MCF 10A (cell line): ENCODE measurements around the gene IL16. TPM values are rescaled to one million over a fixed set of nuclear protein-coding genes. Genes with fewer than 3 reads are reported as not detected.
A peak's percentile ranks its signal among the peaks of the same experiment; 100 is the strongest.

ENCODE experiments used
- BruUV-seq: library from RNA; stranded (reverse); fragments of 400-500 nt; replicated peaks from 2 replicates; lab custom pipeline; 2021; lab: Mats Ljungman, UMichigan
- CTCF ChIA-PET: fragments of 300-600 bp; sonication (Branson Sonifier 250); formaldehyde crosslinking; extraction: SDS; loops from one replicate; lab custom pipeline; 2021; ENCODE audit warnings: antibody characterized with exemption, inconsistent platforms; lab: Yijun Ruan, JAX
- POLR2A ChIA-PET: fragments of 300-600, 350-650 bp; sonication (Branson Sonifier 250); formaldehyde crosslinking; extraction: SDS; loops from one replicate; lab custom pipeline; 2020; ENCODE audit warnings: antibody characterized with exemption, inconsistent platforms; lab: Yijun Ruan, JAX
- DNase-seq: peaks from one replicate; pipeline ENCODE4 v3.0.0-alpha.2; 2018; ENCODE audit not compliant: unreplicated experiment
- H3K27ac Mint-ChIP-seq: one replicate; pipeline ENCODE4 v1.8.0; 2022; ENCODE audit warnings: mild to moderate bottlenecking, low read depth, mixed read lengths; ENCODE audit not compliant: unreplicated experiment
- H3K27me3 Mint-ChIP-seq: one replicate; pipeline ENCODE4 v1.8.0; 2022; ENCODE audit warnings: mixed read lengths; ENCODE audit not compliant: insufficient read depth, unreplicated experiment
- H3K36me3 Mint-ChIP-seq: one replicate; pipeline ENCODE4 v1.8.0; 2022; ENCODE audit warnings: mild to moderate bottlenecking, moderate library complexity, mixed read lengths; ENCODE audit not compliant: insufficient read depth, unreplicated experiment
- H3K4me1 Mint-ChIP-seq: one replicate; pipeline ENCODE4 v1.8.0; 2022; ENCODE audit warnings: mixed read lengths; ENCODE audit not compliant: insufficient read depth, unreplicated experiment
- H3K4me3 Mint-ChIP-seq: one replicate; pipeline ENCODE4 v1.8.0; 2022; ENCODE audit warnings: mild to moderate bottlenecking, moderate library complexity, mixed read lengths; ENCODE audit not compliant: unreplicated experiment
- H3K9me3 Mint-ChIP-seq: one replicate; pipeline ENCODE4 v1.8.0; 2022; ENCODE audit warnings: mixed read lengths; ENCODE audit not compliant: unreplicated experiment
- intact Hi-C: fragments of 100-400 bp; cut with micrococcal nuclease; formaldehyde crosslinking; loops from 2 replicates; pipeline ENCODE4 v1.14.1; 2022
- total RNA-seq: library from RNA; stranded (reverse); gene quantifications from 2 replicates; pipeline ENCODE4 v1.2.3, GENCODE V29; 2022
- TF ChIP-seq, protein P1 (sequence below): fragments of 200-600 bp; IDR thresholded peaks from one replicate; pipeline ENCODE4 v1.8.0; 2022; ENCODE audit warnings: antibody characterized with exemption, mild to moderate bottlenecking; ENCODE audit not compliant: unreplicated experiment

Gene IL16
- total RNA-seq, 1 experiment from 2014 or later: 0.72 TPM

DNA sequence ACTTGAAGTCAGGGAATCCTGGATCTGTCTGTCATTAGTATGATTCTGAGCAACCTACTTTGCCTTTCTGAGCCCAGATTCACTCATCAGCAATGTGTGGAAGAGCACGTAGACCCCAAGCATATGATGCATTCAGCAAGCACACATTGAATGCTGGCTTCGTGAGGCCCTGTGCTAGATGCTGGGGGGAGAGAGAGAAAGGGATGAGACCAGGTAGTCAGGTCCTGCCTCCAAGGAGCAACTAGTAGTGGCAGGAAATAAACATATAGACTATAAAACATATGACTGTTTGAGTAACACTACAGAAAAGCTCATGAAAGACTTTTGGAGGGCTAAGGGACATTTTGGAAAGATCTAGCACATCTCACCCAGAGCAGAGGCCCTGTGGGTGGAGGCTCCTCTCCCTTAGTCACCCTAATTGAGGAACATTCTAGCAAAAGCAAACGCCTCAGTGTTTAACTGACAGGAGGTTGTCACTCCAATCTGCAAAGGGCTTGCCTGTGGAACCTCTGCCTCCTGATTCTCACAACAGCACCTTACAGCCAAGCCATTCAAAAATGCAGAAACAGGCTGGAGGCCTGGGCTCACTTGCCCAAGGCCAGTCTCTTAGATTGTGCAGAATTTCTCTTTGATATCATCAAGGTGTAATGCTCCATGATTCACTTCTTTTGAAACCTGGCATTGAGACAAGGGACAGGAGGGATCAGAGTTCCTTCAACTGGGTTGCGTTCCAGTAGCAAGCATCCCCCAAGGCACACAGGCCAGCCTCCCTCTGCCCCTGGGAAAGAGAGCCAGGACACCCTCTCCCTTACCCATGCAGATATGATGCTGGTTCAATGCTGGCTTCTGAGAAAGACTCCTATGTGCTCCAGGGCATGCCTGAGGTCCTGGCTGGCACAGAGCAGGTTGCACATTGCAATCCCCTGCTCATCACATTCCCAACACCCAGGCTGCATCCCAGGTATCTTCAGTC lies 101.2 kb downstream of the IL16 start:
- Mint-ChIP-seq H3K9me3 (no peaks in the 10 kb centered on the region), H3K4me3 (peak overlapping the region; percentile 46), H3K27ac (peak overlapping the region; percentile 95), H3K27me3 (no peaks in the 10 kb centered on the region), H3K36me3 (no peaks in the 10 kb centered on the region), H3K4me1 (peaks cover 22% of the 10 kb centered on the region)
- intact Hi-C loops: loop anchor here (1.0 kb wide), 2 partner anchors 26 to 40 kb away; partner anchors contain the start of gene STARD5
- ChIA-PET POLR2A (interaction anchor here (0.6 to 1.8 kb wide), 7 partner anchors 13 to 183 kb away, joined by 3 to 8 read pairs (median 4); partner anchors contain the start of gene STARD5), CTCF (interaction anchor here (1.1 to 1.6 kb wide), 2 partner anchors 32 to 104 kb away, joined by 4 to 5 read pairs; no protein-coding TSS in a partner anchor)
- BruUV-seq: no TSS peak
- TF ChIP-seq, protein P1, sequence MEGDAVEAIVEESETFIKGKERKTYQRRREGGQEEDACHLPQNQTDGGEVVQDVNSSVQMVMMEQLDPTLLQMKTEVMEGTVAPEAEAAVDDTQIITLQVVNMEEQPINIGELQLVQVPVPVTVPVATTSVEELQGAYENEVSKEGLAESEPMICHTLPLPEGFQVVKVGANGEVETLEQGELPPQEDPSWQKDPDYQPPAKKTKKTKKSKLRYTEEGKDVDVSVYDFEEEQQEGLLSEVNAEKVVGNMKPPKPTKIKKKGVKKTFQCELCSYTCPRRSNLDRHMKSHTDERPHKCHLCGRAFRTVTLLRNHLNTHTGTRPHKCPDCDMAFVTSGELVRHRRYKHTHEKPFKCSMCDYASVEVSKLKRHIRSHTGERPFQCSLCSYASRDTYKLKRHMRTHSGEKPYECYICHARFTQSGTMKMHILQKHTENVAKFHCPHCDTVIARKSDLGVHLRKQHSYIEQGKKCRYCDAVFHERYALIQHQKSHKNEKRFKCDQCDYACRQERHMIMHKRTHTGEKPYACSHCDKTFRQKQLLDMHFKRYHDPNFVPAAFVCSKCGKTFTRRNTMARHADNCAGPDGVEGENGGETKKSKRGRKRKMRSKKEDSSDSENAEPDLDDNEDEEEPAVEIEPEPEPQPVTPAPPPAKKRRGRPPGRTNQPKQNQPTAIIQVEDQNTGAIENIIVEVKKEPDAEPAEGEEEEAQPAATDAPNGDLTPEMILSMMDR: no peak
- DNase-seq: peak; percentile 52

DNA sequence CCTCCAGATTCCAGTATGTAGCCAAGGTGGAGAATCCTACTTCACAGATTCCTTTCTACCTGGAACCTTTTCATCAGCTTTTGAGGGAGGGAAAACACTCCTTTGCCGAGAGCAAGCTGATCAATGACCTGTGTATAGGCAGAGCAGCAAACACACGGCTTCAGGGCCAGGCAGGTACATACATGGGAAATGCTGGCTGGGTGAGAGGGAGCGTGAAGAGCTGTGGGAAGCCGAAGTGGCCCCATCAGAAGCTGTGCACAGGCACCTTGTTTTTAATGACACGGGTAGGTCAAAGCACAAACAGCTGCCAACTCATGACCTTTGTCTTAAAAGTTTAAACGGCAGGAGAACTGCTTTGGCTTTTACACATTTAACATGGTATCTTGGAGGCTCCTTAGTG lies 101.9 kb downstream of the IL16 start:
- no TSS peak for BruUV-seq
- H3K4me3 Mint-ChIP-seq: no peak overlapping the region
- peaks cover 22% of the 10 kb centered on the region for H3K4me1 Mint-ChIP-seq
- DNase-seq: no peak
- CTCF ChIA-PET: interaction anchor here (0.7 to 1.6 kb wide), 4 partner anchors 23 to 103 kb away, joined by 3 to 5 read pairs (median 4); no protein-coding TSS in a partner anchor
- POLR2A ChIA-PET: interaction anchor here (0.9 to 1.3 kb wide), 3 partner anchors 12 to 25 kb away, joined by 3 to 4 read pairs (median 4); partner anchors contain the start of gene STARD5
- no peaks in the 10 kb centered on the region for H3K9me3 Mint-ChIP-seq
- H3K27me3 Mint-ChIP-seq: no peaks in the 10 kb centered on the region
- H3K36me3 Mint-ChIP-seq: no peaks in the 10 kb centered on the region
- TF ChIP-seq, protein P1: no peak
- no peak overlapping the region for H3K27ac Mint-ChIP-seq
- intact Hi-C loops: no loop called here

DNA sequence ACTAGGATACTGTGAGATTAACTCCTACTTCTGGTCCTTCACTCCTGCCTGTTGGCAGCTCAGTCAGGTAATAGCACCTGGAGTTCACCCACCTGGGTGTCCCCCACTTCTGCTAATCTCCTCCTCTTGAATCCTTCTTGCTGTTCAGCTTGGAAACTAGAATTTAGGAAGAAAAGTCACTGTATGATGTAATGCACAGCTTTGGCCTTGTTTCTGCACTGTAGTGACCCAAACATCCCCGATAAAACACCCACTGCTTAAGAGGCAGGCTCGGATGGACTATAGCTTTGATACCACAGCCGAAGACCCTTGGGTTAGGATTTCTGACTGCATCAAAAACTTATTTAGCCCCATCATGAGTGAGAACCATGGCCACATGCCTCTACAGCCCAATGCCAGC lies 102.5 kb downstream of the IL16 start:
- H3K4me1 Mint-ChIP-seq: peaks cover 23% of the 10 kb centered on the region
- ChIA-PET POLR2A (interaction anchor here (0.9 to 1.3 kb wide), 3 partner anchors 11 to 25 kb away, joined by 3 to 4 read pairs (median 4); partner anchors contain the start of gene STARD5), CTCF (interaction anchor here (0.7 to 1.6 kb wide), 5 partner anchors 24 to 103 kb away, joined by 3 to 5 read pairs (median 4); no protein-coding TSS in a partner anchor)
- no peak overlapping the region for H3K27ac Mint-ChIP-seq
- no TSS peak for BruUV-seq
- H3K9me3 Mint-ChIP-seq: no peaks in the 10 kb centered on the region
- H3K36me3 Mint-ChIP-seq: no peaks in the 10 kb centered on the region
- TF ChIP-seq, protein P1: no peak
- intact Hi-C loops: no loop called here
- no peak for DNase-seq
- no peak overlapping the region for H3K4me3 Mint-ChIP-seq
- H3K27me3 Mint-ChIP-seq: no peaks in the 10 kb centered on the region
